DOHH2 (cell line): Measurements from ENCODE around the gene PNMT.

Source experiments
- H3F3A ChIP-seq: fragments of 200-600 bp; sonication (generic), shearing (Covaris generic); 2 replicates; pipeline ENCODE4 v1.6.0; 2016; ENCODE audit warnings: antibody characterized with exemption, mild to moderate bottlenecking; ENCODE audit not compliant: control insufficient read depth, insufficient read depth
- H3K27ac ChIP-seq: fragments of 200-600 bp; sonication (generic); 2 replicates; pipeline ENCODE4 v1.5.1; 2014; ENCODE audit warnings: low read depth, mild to moderate bottlenecking, low read length, moderate library complexity
- H3K27me3 ChIP-seq: fragments of 200-600 bp; sonication (generic); 2 replicates; pipeline ENCODE4 v1.6.1; 2014; ENCODE audit warnings: mild to moderate bottlenecking, low read length, mixed read lengths; ENCODE audit not compliant: control insufficient read depth
- H3K36me3 ChIP-seq: fragments of 200-600 bp; sonication (generic); 2 replicates; pipeline ENCODE4 v1.6.1; 2014; ENCODE audit warnings: mild to moderate bottlenecking, low read length, moderate library complexity, mixed read lengths; ENCODE audit not compliant: control insufficient read depth
- H3K4me1 ChIP-seq: fragments of 200-600 bp; sonication (generic); 2 replicates; pipeline ENCODE4 v1.6.1; 2014; ENCODE audit warnings: mild to moderate bottlenecking, low read length, mixed read lengths; ENCODE audit not compliant: control insufficient read depth
- H3K4me2 ChIP-seq: fragments of 200-600 bp; sonication (generic); 2 replicates; pipeline ENCODE4 v1.6.0; 2014; ENCODE audit warnings: mild to moderate bottlenecking, low read length, moderate library complexity
- H3K4me3 ChIP-seq: fragments of 200-600 bp; sonication (generic); 2 replicates; pipeline ENCODE4 v1.5.1; 2014; ENCODE audit warnings: mild to moderate bottlenecking, low read length, mixed read lengths
- H3K79me2 ChIP-seq: fragments of 200-600 bp; sonication (generic); 2 replicates; pipeline ENCODE4 v1.6.1; 2014; ENCODE audit warnings: mild to moderate bottlenecking, low read length, mixed read lengths; ENCODE audit not compliant: control insufficient read depth
- H3K9me2 ChIP-seq: fragments of 200-600 bp; sonication (generic); replicated peaks from 2 replicates; pipeline ENCODE4 v1.6.1; 2014; ENCODE audit warnings: mild to moderate bottlenecking, low read length, mixed read lengths; ENCODE audit not compliant: control insufficient read depth
- H3K9me3 ChIP-seq: fragments of 200-600 bp; sonication (generic); 2 replicates; pipeline ENCODE4 v1.6.1; 2014; ENCODE audit warnings: antibody characterized with exemption, low read length, mixed read lengths; ENCODE audit not compliant: control insufficient read depth, insufficient read depth
- H4K20me1 ChIP-seq: fragments of 200-600 bp; sonication (generic); 2 replicates; pipeline ENCODE4 v1.6.0; 2014; ENCODE audit warnings: low read depth, mild to moderate bottlenecking, antibody characterized with exemption, low read length, moderate library complexity; ENCODE audit not compliant: control insufficient read depth, insufficient read depth
- CTCF ChIP-seq: fragments of 200-600 bp; sonication (generic); IDR thresholded peaks from one replicate; pipeline ENCODE4 v1.5.1; 2014; ENCODE audit warnings: antibody characterized with exemption, mild to moderate bottlenecking, low read depth, low read length; ENCODE audit not compliant: poor library complexity, severe bottlenecking
- EZH2phosphoT487 ChIP-seq: fragments of 200-600 bp; sonication (generic); IDR thresholded peaks from 2 replicates; pipeline ENCODE4 v1.6.1; 2017; ENCODE audit warnings: borderline replicate concordance, mild to moderate bottlenecking, antibody characterized with exemption, low read length, moderate library complexity, mixed read lengths

The PNMT gene

DNA sequence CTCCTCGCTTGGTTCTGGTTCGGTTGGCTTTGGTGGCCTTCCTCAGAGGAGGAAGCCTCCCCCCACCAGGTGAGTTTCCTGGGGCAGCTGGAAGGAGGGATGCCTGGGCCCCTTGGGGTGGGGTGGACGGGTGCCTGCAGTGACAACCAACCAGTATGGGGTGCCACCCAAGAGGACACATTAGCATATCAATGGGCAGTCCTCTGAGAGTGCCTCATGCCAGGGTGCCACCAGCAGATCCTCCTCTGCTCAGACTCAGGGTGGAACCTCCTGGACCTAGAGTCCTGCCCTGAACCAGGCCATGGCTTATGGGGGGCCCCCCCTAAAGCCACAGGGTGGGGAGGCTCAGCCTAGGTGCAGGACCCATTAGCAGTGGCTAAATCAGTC is 38.8 kb upstream of the PNMT start:
- TF ChIP-seq CTCF = no peak
- TF ChIP-seq EZH2phosphoT487 = no peak
- no peak overlapping the region for H3K4me2 ChIP-seq
- H3K4me3 ChIP-seq = no peak overlapping the region
- H3K36me3 ChIP-seq = no peaks in the 10 kb centered on the region
- H3K9me2 ChIP-seq = no peaks in the 10 kb centered on the region
- H3K9me3 ChIP-seq = no peaks in the 10 kb centered on the region
- H3K27ac ChIP-seq = no peak overlapping the region
- H3K79me2 ChIP-seq = no peaks in the 10 kb centered on the region
- H3K4me1 ChIP-seq = peaks cover 3% of the 10 kb centered on the region; the same call in 1 of the 2 replicates
- no peaks in the 10 kb centered on the region for H4K20me1 ChIP-seq
- H3F3A ChIP-seq = no peaks in the 10 kb centered on the region
- peaks cover 19% of the 10 kb centered on the region for H3K27me3 ChIP-seq

- peaks cover 6% of the 10 kb centered on the region; the same call in 1 of the 2 replicates for H3K4me1 ChIP-seq
- TF ChIP-seq CTCF = no peak
- no peak for TF ChIP-seq EZH2phosphoT487
These were observed 38.4 kb upstream of the PNMT start for GRCh38 chr17:39629898-39630297.

DNA sequence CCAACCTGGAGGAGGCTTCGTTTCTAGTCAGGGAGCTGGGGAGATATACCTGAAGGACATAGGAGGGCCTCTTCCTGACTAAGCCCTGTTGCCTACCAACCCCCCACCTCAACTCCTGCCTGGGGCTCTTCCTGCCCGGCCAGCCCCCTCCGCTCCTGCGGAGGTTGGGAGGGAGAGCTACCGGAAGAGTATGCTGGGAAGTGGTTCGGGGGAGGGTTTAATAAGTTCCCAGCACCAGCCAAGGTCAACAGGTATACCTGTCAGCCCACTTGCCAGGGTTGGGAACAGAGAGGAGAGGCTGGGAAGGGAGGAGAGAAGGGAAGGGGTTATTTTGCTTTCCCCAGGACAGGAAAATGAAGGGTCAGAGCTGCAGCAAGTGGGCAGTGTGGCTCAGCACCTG is 36.9 kb upstream of the PNMT start:
- Histone ChIP-seq H3K4me2 (no peak overlapping the region), H3K36me3 (no peaks in the 10 kb centered on the region), H3K4me3 (no peak overlapping the region), H3F3A (no peaks in the 10 kb centered on the region), H3K9me3 (no peaks in the 10 kb centered on the region), H3K79me2 (0 out of 2 replicates have a peak, but pooled peaks cover 2% of the 10 kb centered on the region), H4K20me1 (no peaks in the 10 kb centered on the region), H3K27me3 (peaks cover 6% of the 10 kb centered on the region), H3K9me2 (no peaks in the 10 kb centered on the region), H3K27ac (no peak overlapping the region), H3K4me1 (peaks cover 14% of the 10 kb centered on the region)
- TF ChIP-seq CTCF = no peak
- TF ChIP-seq EZH2phosphoT487 = no peak

More at GRCh38 chr17:39629898-39630297, 38.4 kb upstream of the PNMT start:
- Histone ChIP-seq H4K20me1 (no peaks in the 10 kb centered on the region), H3K4me3 (no peak overlapping the region), H3K27me3 (peaks cover 15% of the 10 kb centered on the region), H3F3A (no peaks in the 10 kb centered on the region), H3K9me2 (no peaks in the 10 kb centered on the region), H3K36me3 (no peaks in the 10 kb centered on the region), H3K79me2 (no peaks in the 10 kb centered on the region), H3K9me3 (no peaks in the 10 kb centered on the region), H3K27ac (no peak overlapping the region), H3K4me2 (no peak overlapping the region)
